GM12878 (cell line): Measurements from ENCODE around the gene PLPP6. TPM values are rescaled to one million over a fixed set of nuclear protein-coding genes. Genes with fewer than 3 reads are reported as not detected.

Source experiments
- ATAC-seq: fragments of 200-7000 bp; cut with Tn5 transposase; 3 replicates; pipeline ENCODE4 v1.9.1; 2020; ENCODE audit warnings: mild to moderate bottlenecking, moderate library complexity
- BruUV-seq: library from RNA; stranded (reverse); fragments of 400-500 nt; replicated peaks from 2 replicates; lab custom pipeline; 2021; lab: Mats Ljungman, UMichigan
- CTCF ChIA-PET: fragments of 300-600 bp; sonication (Branson Sonifier 250); formaldehyde crosslinking; extraction: SDS; loops from one replicate; lab custom pipeline; 2021; ENCODE audit warnings: inconsistent platforms; lab: Yijun Ruan, JAX
- POLR2A ChIA-PET: fragments of 350-600 bp; formaldehyde crosslinking; extraction: SDS; loops from one replicate; lab custom pipeline; 2021; ENCODE audit warnings: inconsistent platforms; lab: Charles Lee
- RAD21 ChIA-PET: fragments of 300-600 bp; sonication (Branson Sonifier 250); formaldehyde crosslinking; loops from one replicate; lab custom pipeline; 2023; ENCODE audit warnings: antibody characterized with exemption; ENCODE audit not compliant: unreplicated experiment; lab: Charles Lee
- SMC1A ChIA-PET: fragments of 300-600 bp; sonication (Branson Sonifier 250); formaldehyde crosslinking; loops from one replicate; lab custom pipeline; 2023; ENCODE audit not compliant: unreplicated experiment, uncharacterized antibody; lab: Charles Lee
- DNase-seq: peaks from one replicate; pipeline ENCODE4 v3.0.0-alpha.2; 2011; ENCODE audit warnings: low read depth, low spot score
- FAIRE-seq: peaks from 3 replicates; lab custom pipeline; 2011; peaks lifted over from hg19 to GRCh38; lab: Jason Lieb, UNC
- H2AFZ ChIP-seq: 2 replicates; pipeline ENCODE4 v1.6.0; 2011; ENCODE audit warnings: low read depth, low read length, control low read depth; ENCODE audit not compliant: control insufficient read depth
- H3K27ac ChIP-seq: 2 replicates; pipeline ENCODE4 v1.5.1; 2011; ENCODE audit warnings: control low read depth; ENCODE audit not compliant: control insufficient read depth, insufficient read depth
- H3K27me3 ChIP-seq, 2 experiments: replicated peaks in 1 of 2; 2 replicates each; pipeline versions ENCODE4 v1.6.0 to v1.6.1; 2011; ENCODE audit warnings: low read length in 1 of 2; ENCODE audit not compliant: control insufficient read depth in 2 of 2, insufficient read depth in 2 of 2
- H3K36me3 ChIP-seq, 2 experiments: 2 replicates each; pipeline ENCODE4 v1.5.1; 2011; ENCODE audit warnings: low read length in 1 of 2; ENCODE audit not compliant: control insufficient read depth in 2 of 2, insufficient read depth in 2 of 2
- H3K4me1 ChIP-seq: 2 replicates; pipeline ENCODE4 v1.6.1; 2011; ENCODE audit warnings: mild to moderate bottlenecking, low read length, moderate library complexity, mixed read lengths; ENCODE audit not compliant: control insufficient read depth, insufficient read depth
- H3K4me2 ChIP-seq: 2 replicates; pipeline ENCODE4 v1.6.0; 2011; ENCODE audit warnings: control low read depth; ENCODE audit not compliant: control insufficient read depth, insufficient read depth
- H3K4me3 ChIP-seq: fragments of 200-600 bp; sonication (generic); 2 replicates; pipeline ENCODE4 v1.5.1; 2016
- H3K79me2 ChIP-seq: 2 replicates; pipeline ENCODE4 v1.6.0; 2011; ENCODE audit warnings: low read length; ENCODE audit not compliant: control insufficient read depth, insufficient read depth
- H3K9ac ChIP-seq: 2 replicates; pipeline ENCODE4 v1.8.0; 2011; ENCODE audit warnings: low read length, control low read depth, mixed read lengths; ENCODE audit not compliant: control insufficient read depth, insufficient read depth
- H3K9me3 ChIP-seq: replicated peaks from 3 replicates; pipeline ENCODE4 v1.5.1; 2011; ENCODE audit warnings: mild to moderate bottlenecking, low read length; ENCODE audit not compliant: control insufficient read depth, insufficient read depth
- H4K20me1 ChIP-seq: 2 replicates; pipeline ENCODE4 v1.6.0; 2011; ENCODE audit not compliant: control insufficient read depth, insufficient read depth
- CBX5 ChIP-seq: sonication (generic); IDR thresholded peaks from 2 replicates; pipeline ENCODE4 v1.6.1; 2016; ENCODE audit warnings: low read depth, moderate library complexity, mild to moderate bottlenecking, inconsistent platforms
- CEBPZ ChIP-seq: fragments of 150-350 bp; IDR thresholded peaks from 2 replicates; pipeline ENCODE4 v1.6.1; 2016; ENCODE audit warnings: low read depth, low read length
- CHD2 ChIP-seq: IDR thresholded peaks from 2 replicates; pipeline ENCODE4 v1.6.1; 2011; ENCODE audit warnings: low read depth, low read length, improper control_type of control experiment, borderline replicate concordance
- CREM ChIP-seq: IDR thresholded peaks from 2 replicates; pipeline ENCODE4 v1.6.1; 2014; ENCODE audit warnings: antibody characterized with exemption, low read depth
- GATAD2B ChIP-seq: fragments of 450-650 bp; conservative IDR thresholded peaks from 2 replicates; pipeline ENCODE4 v1.6.1; 2017; ENCODE audit warnings: low read depth, mild to moderate bottlenecking, moderate library complexity
- KAT2A ChIP-seq: conservative IDR thresholded peaks from 2 replicates; pipeline ENCODE4 v1.6.1; 2011; ENCODE audit warnings: low read depth, low read length; ENCODE audit not compliant: control insufficient read depth
- MTA3 ChIP-seq: IDR thresholded peaks from 2 replicates; pipeline ENCODE4 v1.6.1; 2012; ENCODE audit warnings: low read length, inconsistent platforms, borderline replicate concordance
- MXI1 ChIP-seq: fragments of 150-350 bp; IDR thresholded peaks from 2 replicates; pipeline ENCODE4 v1.6.1; 2011; ENCODE audit warnings: low read depth, mild to moderate bottlenecking, inconsistent platforms, low read length, improper control_type of control experiment
- MYC ChIP-seq: IDR thresholded peaks from 2 replicates; pipeline ENCODE4 v1.6.1; 2011; ENCODE audit warnings: mild to moderate bottlenecking, low read length, moderate library complexity, inconsistent platforms; ENCODE audit not compliant: insufficient read depth, insufficient replicate concordance, insufficient read length, severe bottlenecking
- RAD21 ChIP-seq: IDR thresholded peaks from 2 replicates; pipeline ENCODE4 v1.6.1; 2011; ENCODE audit warnings: mild to moderate bottlenecking, low read depth, low read length, moderate library complexity; ENCODE audit not compliant: insufficient read depth
- SMAD1 ChIP-seq: fragments of 450-650 bp; IDR thresholded peaks from 2 replicates; pipeline ENCODE4 v1.6.1; 2018; ENCODE audit warnings: mild to moderate bottlenecking, low read depth; ENCODE audit not compliant: partially characterized antibody
- STAT3 ChIP-seq: IDR thresholded peaks from 2 replicates; pipeline ENCODE4 v1.6.1; 2011; ENCODE audit warnings: low read depth, low read length, improper control_type of control experiment
- TCF3 ChIP-seq: IDR thresholded peaks from 2 replicates; pipeline ENCODE4 v1.6.1; 2012; ENCODE audit warnings: low read depth, mild to moderate bottlenecking, low read length, borderline replicate concordance; ENCODE audit not compliant: insufficient read depth
- WGBS: methylation state at CpG from one replicate; pipeline ENCODE4 v1.1.6; 2016; ENCODE audit warnings: low lambda C conversion rate; ENCODE audit not compliant: insufficient replicate concordance, insufficient coverage; ENCODE audit errors: missing lambda C conversion rate; 5-methylcytosine and 5-hydroxymethylcytosine counted together
- in situ Hi-C: fragments of 300-500 bp; cut with MboI; formaldehyde crosslinking; loops from 9 replicates; pipeline ENCODE4 v1.14.3; 2018; ENCODE audit warnings: mixed read lengths
- intact Hi-C: fragments of 100-400 bp; cut with micrococcal nuclease; formaldehyde crosslinking; loops from one replicate; pipeline ENCODE4 v1.14.2; 2022; ENCODE audit not compliant: unreplicated experiment
- polyA plus RNA-seq, 11 experiments: library from polyadenylated mRNA; depleted of rRNA in 4 of 11; unstranded in 6 of 11; stranded (reverse) in 5 of 11; fragments of >200 nt; fragmentation: Nextera tagmentation in 4 of 11; fragmentation: Illumina TruSeq in 1 of 11; extraction: Ambion mirVana in 4 of 11; extraction: Trizol in 1 of 11; gene quantifications; 1 replicate in 1 of 11; 2 replicates in 10 of 11; pipeline versions ENCODE4 v1.2.1 to v1.2.3, GENCODE V29; 2011 to 2016; ENCODE audit warnings: inconsistent platforms in 2 of 11, missing spikeins in 2 of 11, low read depth in 1 of 11
- total RNA-seq, 4 experiments: library from RNA; depleted of rRNA in 3 of 4; stranded (reverse); fragments of >200 nt in 3 of 4; fragmentation: Illumina TruSeq in 1 of 4; extraction: Trizol in 1 of 4; gene quantifications; 2 replicates each; pipeline versions ENCODE4 v1.2.1 to v1.2.3, GENCODE V29; 2013 to 2021

PLPP6 gene
- total and polyA plus RNA-seq, 10 of the 15 experiments (the other 5 are each of a cell fraction or from before 2014, with no cell fraction given): 1.6 to 11.3 (median 6.9) TPM

GRCh38 chr9:4670591-4670990 lies 8.5 kb downstream of the PLPP6 start:
- no peak overlapping the region for H3K4me2 ChIP-seq
- ChIA-PET RAD21 (no interaction called here), SMC1A (no interaction called here), CTCF (no interaction called here), POLR2A (no interaction called here)
- H3K27me3 ChIP-seq: no peaks in the 10 kb centered on the region
- BruUV-seq: no TSS peak
- 81% methylated on average over 3 of the region's 3 CpGs for WGBS
- no peak for TF ChIP-seq CREM
- no peak for TF ChIP-seq MTA3
- TF ChIP-seq STAT3: no peak
- no peak for TF ChIP-seq MXI1
- no peak for TF ChIP-seq SMAD1
- no peak for TF ChIP-seq KAT2A
- TF ChIP-seq TCF3: no peak
- no peak for TF ChIP-seq RAD21
- no peak for TF ChIP-seq MYC
- no peak for TF ChIP-seq CEBPZ
- TF ChIP-seq CBX5: no peak
- TF ChIP-seq GATAD2B: no peak
- no peak for TF ChIP-seq CHD2
- no peak overlapping the region for H3K9ac ChIP-seq
- H3K36me3 ChIP-seq: no peaks in the 10 kb centered on the region
- no peaks in the 10 kb centered on the region for H4K20me1 ChIP-seq
- in situ Hi-C loops: no loop called here
- no peak overlapping the region for H3K4me3 ChIP-seq
- DNase-seq: no peak
- no peaks in the 10 kb centered on the region for H3K79me2 ChIP-seq
- peaks cover under 1% of the 10 kb centered on the region for H3K4me1 ChIP-seq
- no peak for ATAC-seq
- no peak overlapping the region for H3K27ac ChIP-seq
- FAIRE-seq: no peak
- no peaks in the 10 kb centered on the region for H3K9me3 ChIP-seq
- intact Hi-C loops: no loop called here
- no peak overlapping the region for H2AFZ ChIP-seq
